Fibroblast of lung (primary cell): ENCODE data around the gene NEGR1.

Experiments used
- EZH2 ChIP-seq: IDR thresholded peaks from 2 replicates; pipeline ENCODE4 v1.5.1; 2012; ENCODE audit warnings: low read length, control low read depth, mild to moderate bottlenecking; ENCODE audit errors: missing control alignments
- TF ChIP-seq, protein P1 (sequence below), 2 donors: IDR thresholded peaks in 1 of 2; conservative IDR thresholded peaks in 1 of 2; 1 replicate in 1 of 2; 2 replicates in 1 of 2; pipeline ENCODE4 v1.5.1; 2011 to 2012; ENCODE audit warnings: low read length in 2 of 2, control low read depth in 1 of 2, inconsistent platforms in 1 of 2, low read depth in 1 of 2, mild to moderate bottlenecking in 1 of 2

GRCh38 chr1:71792264-71792663, 490.1 kb downstream of the NEGR1 start:
- no peak for TF ChIP-seq EZH2
- TF ChIP-seq, protein P1, sequence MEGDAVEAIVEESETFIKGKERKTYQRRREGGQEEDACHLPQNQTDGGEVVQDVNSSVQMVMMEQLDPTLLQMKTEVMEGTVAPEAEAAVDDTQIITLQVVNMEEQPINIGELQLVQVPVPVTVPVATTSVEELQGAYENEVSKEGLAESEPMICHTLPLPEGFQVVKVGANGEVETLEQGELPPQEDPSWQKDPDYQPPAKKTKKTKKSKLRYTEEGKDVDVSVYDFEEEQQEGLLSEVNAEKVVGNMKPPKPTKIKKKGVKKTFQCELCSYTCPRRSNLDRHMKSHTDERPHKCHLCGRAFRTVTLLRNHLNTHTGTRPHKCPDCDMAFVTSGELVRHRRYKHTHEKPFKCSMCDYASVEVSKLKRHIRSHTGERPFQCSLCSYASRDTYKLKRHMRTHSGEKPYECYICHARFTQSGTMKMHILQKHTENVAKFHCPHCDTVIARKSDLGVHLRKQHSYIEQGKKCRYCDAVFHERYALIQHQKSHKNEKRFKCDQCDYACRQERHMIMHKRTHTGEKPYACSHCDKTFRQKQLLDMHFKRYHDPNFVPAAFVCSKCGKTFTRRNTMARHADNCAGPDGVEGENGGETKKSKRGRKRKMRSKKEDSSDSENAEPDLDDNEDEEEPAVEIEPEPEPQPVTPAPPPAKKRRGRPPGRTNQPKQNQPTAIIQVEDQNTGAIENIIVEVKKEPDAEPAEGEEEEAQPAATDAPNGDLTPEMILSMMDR (conservative IDR thresholded peaks at IDR 0.05 in 1 of 2, IDR thresholded peaks at IDR 0.05 in 1 of 2; ENCODE audit: low read depth in 1 of 2, low read length in 2 of 2): no peak
